ENCODE results near the gene KIAA0825. TPM values are rescaled to one million over a fixed set of nuclear protein-coding genes. Genes with fewer than 3 reads are reported as not detected.
"Not testable (repeated sequence)": the region's sequence is repeated elsewhere in the genome, so short reads cannot be mapped to it uniquely, and the experiment has no call there.

KIAA0825 gene
- total RNA-seq, 2 experiments from 2014 or later, result 1.1 to 1.3 TPM

DNA sequence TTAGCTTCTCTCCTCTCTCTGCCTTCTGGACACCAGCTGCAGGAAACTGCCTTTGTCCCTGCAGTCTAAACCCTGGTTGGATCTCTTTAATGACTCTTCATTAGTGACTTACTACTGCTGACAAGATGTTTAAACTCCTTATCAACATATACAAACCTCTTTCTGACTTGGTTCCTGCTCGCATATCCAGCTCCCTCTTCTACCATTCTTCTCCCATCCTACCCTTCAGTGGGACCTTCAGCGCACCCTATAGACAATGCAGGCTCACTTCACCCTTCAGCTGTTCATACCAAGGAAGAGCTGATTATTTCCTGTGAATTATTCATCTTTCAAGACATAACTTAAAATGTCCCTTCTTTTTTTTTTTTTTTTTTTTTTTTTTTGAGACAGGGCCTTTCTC lies 436.5 kb downstream of the KIAA0825 start:
- Mint-ChIP-seq H3K36me3 (ENCODE audit: low read depth) (no peaks in the 10 kb centered on the region), H3K4me1 (no peaks in the 10 kb centered on the region), H3K4me3 (no peak overlapping the region), H3K27me3 (peaks cover 6% of the 10 kb centered on the region), H3K9me3 (ENCODE audit: low read depth) (no peaks in the 10 kb centered on the region), H3K27ac (no peak overlapping the region)
- ChIA-PET POLR2A (no interaction called here), CTCF (interaction anchor here (1.2 kb wide), 1 partner anchor 283 kb away, joined by 3 read pairs; no protein-coding TSS in a partner anchor)
- DNase-seq (peak; percentile 21), ATAC-seq (peak; percentile 42)
- intact Hi-C loops (cut with DNase I, micrococcal nuclease), result no loop called here

- intact Hi-C loops (cut with DNase I, micrococcal nuclease), result no loop called here
- ATAC-seq (no peak), DNase-seq (no peak)
- POLR2A ChIA-PET, result no interaction called here
- H3K36me3 Mint-ChIP-seq (ENCODE audit: low read depth), result no peaks in the 10 kb centered on the region
- H3K4me3 Mint-ChIP-seq, result no peak overlapping the region
- H3K27ac Mint-ChIP-seq, result no peak overlapping the region
- no peaks in the 10 kb centered on the region for H3K4me1 Mint-ChIP-seq
- no peaks in the 10 kb centered on the region for H3K9me3 Mint-ChIP-seq (ENCODE audit: low read depth)
- CTCF ChIA-PET, result no interaction called here
- H3K27me3 Mint-ChIP-seq, result peaks cover 2% of the 10 kb centered on the region
Measured at GRCh38 chr5:94180761-94181160, 437.6 kb downstream of the KIAA0825 start.

DNA sequence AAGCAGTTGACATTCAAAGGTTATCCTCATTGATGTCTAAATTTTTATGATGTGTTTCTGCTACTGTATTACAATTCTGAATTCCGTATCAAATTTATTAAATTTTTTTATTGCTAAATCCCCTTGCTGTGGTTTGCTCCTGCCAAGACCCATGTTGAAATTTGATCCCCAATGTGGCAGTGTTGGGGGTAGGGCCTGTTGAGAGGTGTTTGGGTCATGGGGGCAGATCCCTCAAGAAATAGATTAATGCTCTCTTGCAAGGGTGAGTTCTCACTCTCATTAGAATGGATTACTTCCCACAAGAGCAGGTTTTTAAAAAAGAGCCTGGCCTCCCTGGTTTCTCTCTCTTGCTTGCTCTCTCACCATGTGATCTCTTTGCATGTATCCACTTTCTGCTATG lies 442.5 kb downstream of the KIAA0825 start:
- intact Hi-C loops (cut with DNase I, micrococcal nuclease), result no loop called here
- Mint-ChIP-seq H3K27ac (no peak overlapping the region), H3K4me1 (no peaks in the 10 kb centered on the region), H3K36me3 (ENCODE audit: low read depth) (no peaks in the 10 kb centered on the region), H3K4me3 (no peak overlapping the region), H3K27me3 (peaks cover 2% of the 10 kb centered on the region), H3K9me3 (ENCODE audit: low read depth) (no peaks in the 10 kb centered on the region)
- ATAC-seq (no peak), DNase-seq (no peak)
- POLR2A ChIA-PET, result no interaction called here
- CTCF ChIA-PET, result no interaction called here

DNA sequence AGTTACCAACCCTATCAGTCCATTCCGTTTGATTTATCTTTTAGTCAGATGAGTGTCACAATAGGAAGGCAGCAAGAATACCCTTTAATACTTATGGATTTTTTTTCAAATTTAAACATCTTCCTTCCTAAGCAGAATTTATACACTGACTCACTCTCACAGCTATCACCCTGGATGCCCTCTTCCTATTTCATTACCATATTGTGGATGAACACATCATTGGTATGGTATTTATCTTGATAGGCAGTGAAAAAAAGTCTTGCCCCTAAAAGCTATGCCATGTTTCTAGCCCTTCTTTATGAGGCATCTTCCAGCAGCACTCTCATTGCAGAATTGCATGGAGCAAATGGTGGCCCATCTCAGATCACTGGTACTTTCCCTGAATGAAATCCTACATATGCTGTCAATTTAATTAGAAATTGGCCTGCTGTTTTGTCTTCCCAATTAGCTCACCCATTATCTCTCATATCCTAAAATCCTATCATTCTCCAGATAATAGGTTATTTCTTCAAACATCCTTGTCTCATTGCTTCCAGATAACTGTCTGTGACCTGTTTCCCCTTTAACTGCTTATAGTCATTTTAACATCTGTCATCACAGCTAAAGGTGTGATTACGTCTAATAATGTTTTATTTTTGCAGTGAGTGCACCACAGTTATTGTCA lies 443.5 kb downstream of the KIAA0825 start:
- ATAC-seq (no peak), DNase-seq (no peak)
- ChIA-PET CTCF (no interaction called here), POLR2A (no interaction called here)
- Mint-ChIP-seq H3K36me3 (ENCODE audit: low read depth) (no peaks in the 10 kb centered on the region), H3K4me1 (no peaks in the 10 kb centered on the region), H3K27me3 (peaks cover 2% of the 10 kb centered on the region), H3K9me3 (ENCODE audit: low read depth) (no peaks in the 10 kb centered on the region), H3K4me3 (no peak overlapping the region), H3K27ac (no peak overlapping the region)
- intact Hi-C loops (cut with DNase I, micrococcal nuclease), result no loop called here

DNA sequence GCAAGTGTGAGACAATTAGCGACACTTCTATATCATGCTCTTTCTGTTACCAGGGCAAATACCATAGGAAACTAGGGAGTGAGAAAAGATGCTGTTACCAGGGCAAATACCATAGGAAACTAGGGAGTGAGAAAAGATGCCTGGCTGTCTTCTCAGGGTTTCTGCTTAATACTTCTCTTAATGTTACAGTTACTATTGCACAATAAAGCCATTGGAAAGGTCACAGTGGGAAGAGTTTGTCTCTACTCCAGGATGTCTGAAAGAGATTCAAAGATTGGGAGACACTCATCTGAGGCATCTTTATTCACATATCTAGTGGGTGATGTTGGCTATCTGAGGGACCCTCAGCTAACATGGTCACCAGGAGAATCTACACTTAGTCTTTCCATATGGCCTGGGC lies 445.3 kb downstream of the KIAA0825 start:
- no peaks in the 10 kb centered on the region for H3K9me3 Mint-ChIP-seq (ENCODE audit: low read depth)

DNA sequence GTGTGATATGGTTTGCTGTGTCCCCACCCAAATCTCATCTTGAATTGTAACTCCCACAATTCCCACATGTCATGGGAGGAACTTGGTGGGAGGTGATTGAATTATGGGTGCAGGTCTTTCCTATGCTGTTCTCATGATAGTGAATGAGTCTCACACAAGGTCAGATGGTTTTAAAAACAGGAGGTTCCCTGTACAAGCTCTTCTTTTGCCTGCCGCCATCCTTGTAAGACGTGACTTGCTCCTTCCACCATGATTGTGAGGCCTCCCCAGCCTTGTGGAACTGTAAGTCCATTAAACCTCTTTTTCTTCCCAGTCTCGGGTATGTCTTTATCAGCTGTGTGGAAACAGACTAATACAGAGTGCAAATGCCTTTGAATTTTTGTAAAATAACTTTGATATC lies 447.3 kb downstream of the KIAA0825 start:
- CTCF ChIA-PET, result interaction anchor here (1.1 kb wide), 1 partner anchor 10 kb away, joined by 3 read pairs; no protein-coding TSS in a partner anchor
- POLR2A ChIA-PET; H3K36me3 Mint-ChIP-seq (ENCODE audit: low read depth); H3K4me3 Mint-ChIP-seq; H3K27ac Mint-ChIP-seq; H3K4me1 Mint-ChIP-seq; H3K9me3 Mint-ChIP-seq (ENCODE audit: low read depth); H3K27me3 Mint-ChIP-seq; DNase-seq; ATAC-seq; intact Hi-C loops (cut with DNase I, micrococcal nuclease): not testable (repeated sequence)

More for the DNA sequence above, 445.3 kb downstream of the KIAA0825 start:
- CTCF ChIA-PET, result interaction anchor here (0.8 kb wide), 1 partner anchor 9 kb away, joined by 3 read pairs; no protein-coding TSS in a partner anchor
- POLR2A ChIA-PET, result no interaction called here
- DNase-seq (no peak), ATAC-seq (no peak)
- intact Hi-C loops (cut with DNase I, micrococcal nuclease), result no loop called here
- Mint-ChIP-seq H3K36me3 (ENCODE audit: low read depth) (no peaks in the 10 kb centered on the region), H3K4me3 (no peak overlapping the region), H3K4me1 (no peaks in the 10 kb centered on the region), H3K27ac (no peak overlapping the region), H3K27me3 (no peaks in the 10 kb centered on the region)

GRCh38 chr5:94170158-94170557 lies 448.2 kb downstream of the KIAA0825 start:
- H3K4me3 Mint-ChIP-seq; H3K4me1 Mint-ChIP-seq; intact Hi-C loops (cut with DNase I, micrococcal nuclease); H3K36me3 Mint-ChIP-seq (ENCODE audit: low read depth); DNase-seq; CTCF ChIA-PET; H3K27me3 Mint-ChIP-seq; H3K9me3 Mint-ChIP-seq (ENCODE audit: low read depth); ATAC-seq; H3K27ac Mint-ChIP-seq; POLR2A ChIA-PET: not testable (repeated sequence)

DNA sequence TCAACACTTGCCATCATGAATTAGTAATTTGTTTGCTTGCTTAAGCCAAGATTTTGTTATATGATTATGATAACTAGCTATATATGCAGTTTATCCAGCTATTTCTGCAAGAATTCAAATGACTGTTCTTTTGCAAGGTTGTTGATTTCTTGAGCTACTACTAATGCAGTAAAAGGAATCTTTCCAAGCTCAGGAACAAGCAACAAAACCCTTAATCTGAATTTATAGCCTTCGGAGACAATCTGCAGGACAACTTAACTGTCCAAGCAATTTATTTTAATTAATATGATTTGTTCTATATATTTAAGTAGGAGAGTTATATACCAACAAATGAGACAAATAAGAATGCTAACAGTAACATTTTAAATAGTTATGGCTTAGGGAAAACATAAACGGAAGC lies 450.3 kb downstream of the KIAA0825 start:
- CTCF ChIA-PET, result no interaction called here
- no peak for ATAC-seq
- POLR2A ChIA-PET, result no interaction called here

GRCh38 chr5:94161801-94162200 lies 456.6 kb downstream of the KIAA0825 start:
- Mint-ChIP-seq H3K27me3 (no peaks in the 10 kb centered on the region), H3K4me1 (no peaks in the 10 kb centered on the region), H3K27ac (no peak overlapping the region), H3K4me3 (no peak overlapping the region), H3K9me3 (ENCODE audit: low read depth) (no peaks in the 10 kb centered on the region), H3K36me3 (ENCODE audit: low read depth) (no peaks in the 10 kb centered on the region)
- CTCF ChIA-PET, result interaction anchor here (0.9 kb wide), 1 partner anchor 10 kb away, joined by 3 read pairs; no protein-coding TSS in a partner anchor
- intact Hi-C loops (cut with DNase I, micrococcal nuclease), result no loop called here
- DNase-seq (no peak), ATAC-seq (no peak)
- POLR2A ChIA-PET, result no interaction called here

More for the DNA sequence above, 450.3 kb downstream of the KIAA0825 start:
- intact Hi-C loops (cut with DNase I, micrococcal nuclease), result no loop called here
- DNase-seq, result no peak
- Mint-ChIP-seq H3K4me3 (no peak overlapping the region), H3K27ac (no peak overlapping the region), H3K27me3 (no peaks in the 10 kb centered on the region), H3K36me3 (ENCODE audit: low read depth) (no peaks in the 10 kb centered on the region), H3K4me1 (no peaks in the 10 kb centered on the region), H3K9me3 (ENCODE audit: low read depth) (no peaks in the 10 kb centered on the region)

GRCh38 chr5:94159144-94159543 lies 459.3 kb downstream of the KIAA0825 start:
- H3K27me3 Mint-ChIP-seq, result no peaks in the 10 kb centered on the region
- H3K9me3 Mint-ChIP-seq (ENCODE audit: low read depth), result no peaks in the 10 kb centered on the region
- no peak overlapping the region for H3K4me3 Mint-ChIP-seq
- CTCF ChIA-PET, result interaction anchor here (1.0 kb wide), 1 partner anchor 84 kb away, joined by 4 read pairs; no protein-coding TSS in a partner anchor
- POLR2A ChIA-PET, result no interaction called here
- DNase-seq (no peak), ATAC-seq (no peak)
- H3K36me3 Mint-ChIP-seq (ENCODE audit: low read depth), result no peaks in the 10 kb centered on the region
- H3K27ac Mint-ChIP-seq, result no peak overlapping the region
- intact Hi-C loops (cut with DNase I, micrococcal nuclease), result no loop called here
- H3K4me1 Mint-ChIP-seq, result no peaks in the 10 kb centered on the region

DNA sequence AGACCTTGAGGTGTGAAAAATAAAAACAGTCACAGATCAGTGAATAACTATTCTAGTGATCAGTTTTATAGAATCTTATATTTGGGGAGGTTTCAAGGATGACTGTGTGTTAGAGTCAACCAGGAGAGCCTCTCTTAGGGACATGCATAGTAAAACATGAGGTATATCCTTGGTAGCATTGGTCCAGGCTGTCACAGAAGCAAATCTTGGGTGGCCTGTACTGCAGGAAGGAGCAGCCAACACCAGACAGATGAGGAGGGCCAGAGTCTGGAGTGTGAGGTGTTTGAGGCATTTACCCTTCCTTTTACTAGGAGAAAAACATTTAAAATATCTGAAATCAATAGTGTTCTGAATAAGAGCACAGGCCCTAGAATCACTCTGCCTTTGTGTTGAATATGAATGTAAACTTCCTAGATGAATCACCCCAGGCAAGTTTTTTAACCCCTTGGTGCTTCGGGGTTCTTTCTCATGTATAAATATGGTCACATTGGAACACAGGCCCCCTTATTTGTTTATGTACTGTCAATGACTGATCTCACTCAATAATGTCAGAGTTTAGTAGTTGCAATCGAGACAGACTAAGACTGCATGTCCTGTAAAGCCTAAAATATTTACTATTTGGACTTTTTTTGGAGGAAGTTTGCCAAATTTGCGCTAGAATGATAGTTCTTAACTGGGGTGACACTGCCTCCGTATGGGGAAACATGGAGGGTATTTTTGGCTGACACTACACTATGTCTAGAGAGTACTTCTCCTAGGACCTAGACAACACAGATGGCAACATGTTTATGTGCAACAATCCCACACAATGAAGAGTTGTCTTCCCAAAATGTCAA lies 460.5 kb downstream of the KIAA0825 start:
- Mint-ChIP-seq H3K36me3 (ENCODE audit: low read depth) (no peaks in the 10 kb centered on the region), H3K4me3 (no peak overlapping the region), H3K4me1 (no peaks in the 10 kb centered on the region), H3K27ac (no peak overlapping the region), H3K9me3 (ENCODE audit: low read depth) (no peaks in the 10 kb centered on the region), H3K27me3 (no peaks in the 10 kb centered on the region)
- intact Hi-C loops (cut with DNase I, micrococcal nuclease), result no loop called here
- CTCF ChIA-PET, result no interaction called here
- ATAC-seq, result no peak
- no peak for DNase-seq
- POLR2A ChIA-PET, result no interaction called here

DNA sequence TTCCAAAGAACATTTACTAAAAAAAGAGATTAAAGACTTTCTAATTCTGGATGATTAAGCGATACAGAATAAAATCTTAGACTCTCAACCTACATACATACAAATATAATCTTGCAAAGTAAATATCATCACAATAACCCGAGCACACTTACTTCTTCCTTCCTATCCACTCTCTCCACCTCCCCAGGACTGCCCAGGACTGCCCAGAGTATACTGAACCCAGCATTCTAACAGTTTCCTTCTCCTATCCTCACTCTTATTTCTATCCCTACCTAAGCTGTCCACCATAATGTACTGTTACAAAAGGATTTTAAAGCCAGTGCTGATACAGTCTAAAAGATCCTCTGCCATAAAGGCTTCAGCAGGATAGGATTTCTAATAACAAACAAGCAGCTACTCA lies 463.7 kb downstream of the KIAA0825 start:
- Mint-ChIP-seq H3K27me3 (no peaks in the 10 kb centered on the region), H3K4me3 (no peak overlapping the region), H3K27ac (no peak overlapping the region), H3K4me1 (no peaks in the 10 kb centered on the region), H3K36me3 (ENCODE audit: low read depth) (no peaks in the 10 kb centered on the region), H3K9me3 (ENCODE audit: low read depth) (no peaks in the 10 kb centered on the region)
- intact Hi-C loops (cut with DNase I, micrococcal nuclease), result no loop called here
- POLR2A ChIA-PET, result no interaction called here
- ATAC-seq (no peak), DNase-seq (no peak)
- CTCF ChIA-PET, result no interaction called here

Data from activated CD4-positive, alpha-beta T cell treated with anti-CD3 and anti-CD28 coated beads for 36 hours (primary cell).